ENCODE data around the gene PGM5. TPM values are rescaled to one million over a fixed set of nuclear protein-coding genes. Genes with fewer than 3 reads are reported as not detected.

The PGM5 gene
- total and polyA plus RNA-seq, 4 donors = 4.3 to 51.7 (median 12.0) TPM

DNA sequence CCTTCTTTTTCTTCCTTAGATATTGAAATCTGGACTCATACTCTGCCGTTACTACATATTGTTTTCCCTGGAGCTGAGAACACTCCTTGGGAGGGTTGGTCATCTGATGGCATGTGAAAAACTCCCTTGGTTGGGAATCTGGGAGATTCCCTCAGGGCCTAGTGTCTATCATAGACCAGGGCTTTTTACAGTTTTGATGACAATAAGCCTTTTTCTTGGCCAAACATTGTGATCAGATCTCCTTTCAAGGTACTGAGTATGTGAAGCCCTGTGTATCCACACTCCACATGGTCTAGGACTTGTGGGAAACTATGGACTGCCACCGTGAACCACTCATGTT is 151.4 kb downstream of the PGM5 start:
- no peak overlapping the region for H3K4me3 ChIP-seq
- peak overlapping the region; percentile 40 to 41 for H3K27ac ChIP-seq (ENCODE audit: low read depth in 1 of 2, low read length in 1 of 2)
- ATAC-seq (ENCODE audit: insufficient read depth, low FRiP score) (no peak), DNase-seq (no peak)
- no peaks in the 10 kb centered on the region for H3K9me3 ChIP-seq (ENCODE audit: control insufficient read depth in 4 of 4, insufficient read depth in 3 of 4, low read length in 3 of 4)
- TF ChIP-seq CTCF (IDR thresholded peaks at IDR 0.05; ENCODE audit: control extremely low read depth, extremely low read depth) = no peak
- 66 to 83% methylated on average over 2 of the region's 2 CpGs for WGBS, 2 donors
- peaks cover 0 to 39% (median 12%) of the 10 kb centered on the region in 5 donors for H3K4me1 ChIP-seq (ENCODE audit: control insufficient read depth in 5 of 5, insufficient read depth in 5 of 5, low read length in 5 of 5)
- peaks cover 0 to 23% (median 4%) of the 10 kb centered on the region in 4 donors for H3K36me3 ChIP-seq (ENCODE audit: control insufficient read depth in 4 of 4, insufficient read depth in 4 of 4, low read length in 4 of 4)
- H3K27me3 ChIP-seq (ENCODE audit: control insufficient read depth in 3 of 3, insufficient read depth in 3 of 3, low read length in 2 of 3) = no peaks in the 10 kb centered on the region
- H3K9ac ChIP-seq (ENCODE audit: insufficient read depth in 1 of 2, low read length in 2 of 2) = no peak overlapping the region

- no peaks in the 10 kb centered on the region for H3K27me3 ChIP-seq (ENCODE audit: control insufficient read depth in 3 of 3, insufficient read depth in 3 of 3, low read length in 2 of 3)
- peak overlapping the region in 1 of 2 donors; percentile 0 for H3K27ac ChIP-seq (ENCODE audit: low read depth in 1 of 2, low read length in 1 of 2)
- H3K9ac ChIP-seq (ENCODE audit: insufficient read depth in 1 of 2, low read length in 2 of 2) = peak overlapping the region in 1 of 2 donors; percentile 14
- H3K36me3 ChIP-seq (ENCODE audit: control insufficient read depth in 4 of 4, insufficient read depth in 4 of 4, low read length in 4 of 4) = peaks cover 0 to 23% (median 4%) of the 10 kb centered on the region in 4 donors
- peaks cover 0 to 39% (median 12%) of the 10 kb centered on the region in 5 donors for H3K4me1 ChIP-seq (ENCODE audit: control insufficient read depth in 5 of 5, insufficient read depth in 5 of 5, low read length in 5 of 5)
- no peak for TF ChIP-seq CTCF (IDR thresholded peaks at IDR 0.05; ENCODE audit: control extremely low read depth, extremely low read depth)
- H3K9me3 ChIP-seq (ENCODE audit: control insufficient read depth in 4 of 4, insufficient read depth in 3 of 4, low read length in 3 of 4) = no peaks in the 10 kb centered on the region
- 74 to 88% methylated on average over 2 of the region's 2 CpGs for WGBS, 2 donors
- ATAC-seq (ENCODE audit: insufficient read depth, low FRiP score) (no peak), DNase-seq (peak in 1 of 3 donors; percentile 15)
- no peak overlapping the region for H3K4me3 ChIP-seq
These were observed 152.1 kb downstream of the PGM5 start for GRCh38 chr9:68508547-68508946.

DNA sequence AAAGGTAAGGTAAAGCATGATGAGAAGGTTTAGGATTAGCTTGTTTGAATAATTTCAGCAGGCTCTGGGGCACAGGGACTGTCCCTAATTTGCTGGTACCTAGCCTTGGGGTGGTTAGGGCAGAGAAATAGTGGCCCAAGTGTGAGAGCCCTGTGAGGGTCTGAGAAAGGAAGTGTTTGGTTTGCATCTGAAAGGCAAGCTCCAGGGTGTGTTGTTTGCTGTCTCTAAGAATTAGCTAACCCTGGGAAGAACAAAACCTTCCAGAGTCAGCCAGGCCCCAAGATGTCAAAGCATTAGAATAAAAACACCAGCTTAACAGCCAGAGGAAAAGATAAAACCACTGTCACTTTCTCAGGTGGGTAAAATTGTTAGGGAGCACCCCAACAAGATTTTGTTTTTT is 153.3 kb downstream of the PGM5 start:
- Histone ChIP-seq H3K4me3 (no peak overlapping the region), H3K9me3 (ENCODE audit: control insufficient read depth in 4 of 4, insufficient read depth in 3 of 4, low read length in 3 of 4) (no peaks in the 10 kb centered on the region), H3K36me3 (ENCODE audit: control insufficient read depth in 4 of 4, insufficient read depth in 4 of 4, low read length in 4 of 4) (peaks cover 0 to 17% (median 4%) of the 10 kb centered on the region in 4 donors), H3K27me3 (ENCODE audit: control insufficient read depth in 3 of 3, insufficient read depth in 3 of 3, low read length in 2 of 3) (no peaks in the 10 kb centered on the region), H3K4me1 (ENCODE audit: control insufficient read depth in 5 of 5, insufficient read depth in 5 of 5, low read length in 5 of 5) (peaks cover 0 to 39% (median 12%) of the 10 kb centered on the region in 5 donors), H3K27ac (ENCODE audit: low read depth in 1 of 2, low read length in 1 of 2) (peak overlapping the region in 1 of 2 donors; percentile 21), H3K9ac (ENCODE audit: insufficient read depth in 1 of 2, low read length in 2 of 2) (no peak overlapping the region)
- DNase-seq = no peak
- TF ChIP-seq CTCF (IDR thresholded peaks at IDR 0.05; ENCODE audit: control extremely low read depth, extremely low read depth) = no peak
- ATAC-seq (ENCODE audit: insufficient read depth, low FRiP score) = no peak

GRCh38 chr9:68513385-68513784 is 157.0 kb downstream of the PGM5 start:
- WGBS, 2 donors = 78 to 82% methylated on average over 3 of the region's 3 CpGs

More at GRCh38 chr9:68513385-68513784, 157.0 kb downstream of the PGM5 start:
- Histone ChIP-seq H3K4me3 (no peak overlapping the region), H3K27ac (ENCODE audit: low read depth in 1 of 2, low read length in 1 of 2) (no peak overlapping the region), H3K4me1 (ENCODE audit: control insufficient read depth in 5 of 5, insufficient read depth in 5 of 5, low read length in 5 of 5) (peaks cover 0 to 10% (median 0%) of the 10 kb centered on the region in 5 donors), H3K9ac (ENCODE audit: insufficient read depth in 1 of 2, low read length in 2 of 2) (no peak overlapping the region), H3K27me3 (ENCODE audit: control insufficient read depth in 3 of 3, insufficient read depth in 3 of 3, low read length in 2 of 3) (no peaks in the 10 kb centered on the region), H3K36me3 (ENCODE audit: control insufficient read depth in 4 of 4, insufficient read depth in 4 of 4, low read length in 4 of 4) (peaks cover 0 to 15% (median 11%) of the 10 kb centered on the region in 4 donors), H3K9me3 (ENCODE audit: control insufficient read depth in 4 of 4, insufficient read depth in 3 of 4, low read length in 3 of 4) (peaks cover 0 to 7% (median 5%) of the 10 kb centered on the region in 4 donors)
- TF ChIP-seq CTCF (IDR thresholded peaks at IDR 0.05; ENCODE audit: control extremely low read depth, extremely low read depth) = no peak
- no peak for ATAC-seq (ENCODE audit: insufficient read depth, low FRiP score)
- no peak for DNase-seq

All from lung (tissue), 12 donors.